Lung (tissue), 12 donors: ENCODE data around the gene CDKN2A. TPM values are rescaled to one million over a fixed set of nuclear protein-coding genes. Genes with fewer than 3 reads are reported as not detected.
A peak's percentile ranks its signal among the peaks of the same experiment; 100 is the strongest.

Experiments used
- ATAC-seq: fragments of 200-7000 bp; cut with Tn5 transposase; one replicate; pipeline ENCODE4 v1.9.1; 2020; ENCODE audit warnings: moderate number of reproducible peaks; ENCODE audit not compliant: insufficient read depth, low FRiP score
- DNase-seq, 3 donors: peaks; one replicate each; pipeline ENCODE4 v3.0.0-alpha.2; 2013 to 2017
- H3K27ac ChIP-seq, 2 donors: one replicate each; pipeline ENCODE4 v1.5.1; 2013; ENCODE audit warnings: mild to moderate bottlenecking in 2 of 2, moderate library complexity in 2 of 2, control low read depth in 1 of 2, inconsistent platforms in 1 of 2, low read depth in 1 of 2, low read length in 1 of 2
- H3K27me3 ChIP-seq, 3 donors: one replicate each; pipeline ENCODE4 v1.5.1; 2013; ENCODE audit warnings: low read length in 2 of 3; ENCODE audit not compliant: control insufficient read depth in 3 of 3, insufficient read depth in 3 of 3
- H3K36me3 ChIP-seq, 4 donors: one replicate each; pipeline ENCODE4 v1.5.1; 2013; ENCODE audit warnings: low read length in 4 of 4, mild to moderate bottlenecking in 1 of 4, moderate library complexity in 1 of 4; ENCODE audit not compliant: control insufficient read depth in 4 of 4, insufficient read depth in 4 of 4
- H3K4me1 ChIP-seq, 5 donors: one replicate each; pipeline ENCODE4 v1.5.1; 2013; ENCODE audit warnings: low read length in 5 of 5, mild to moderate bottlenecking in 2 of 5, moderate library complexity in 1 of 5; ENCODE audit not compliant: control insufficient read depth in 5 of 5, insufficient read depth in 5 of 5
- H3K4me3 ChIP-seq: one replicate; pipeline ENCODE4 v1.5.1; 2013; ENCODE audit warnings: mild to moderate bottlenecking, control low read depth, moderate library complexity
- H3K9ac ChIP-seq, 2 donors: one replicate each; pipeline ENCODE4 v1.5.1; 2013; ENCODE audit warnings: low read length in 2 of 2, control low read depth in 1 of 2; ENCODE audit not compliant: insufficient read depth in 1 of 2
- H3K9me3 ChIP-seq, 4 donors: one replicate each; pipeline ENCODE4 v1.5.1; 2013; ENCODE audit warnings: low read length in 3 of 4, mild to moderate bottlenecking in 1 of 4, moderate library complexity in 1 of 4; ENCODE audit not compliant: control insufficient read depth in 4 of 4, insufficient read depth in 3 of 4
- CTCF ChIP-seq: IDR thresholded peaks from 2 replicates; pipeline ENCODE4 v1.5.1; 2012; ENCODE audit warnings: mild to moderate bottlenecking; ENCODE audit errors: control extremely low read depth, extremely low read depth
- WGBS, 2 donors: extraction: QIAGEN DNeasy Blood & Tissue Kit; methylation state at CpG; one replicate each; pipeline ENCODE4 v1.1.7; 2013; 5-methylcytosine and 5-hydroxymethylcytosine counted together
- polyA plus RNA-seq, 2 donors: library from polyadenylated mRNA; stranded (reverse); fragments of 200-250 nt; gene quantifications; one replicate each; pipeline ENCODE4 v1.2.1, GENCODE V29; 2013
- total RNA-seq, 2 donors: library from RNA; depleted of rRNA in 1 of 2; stranded (reverse); fragments of >200 nt in 1 of 2; gene quantifications; one replicate each; pipeline ENCODE4 v1.2.1, GENCODE V29; 2014 to 2021
- donor health status: control.
- donor health status: control.
- donor health status: Bipolar disorder and iron deficiency.
- donor health status: healthy.
- donor health status: DM: yes; HTN: yes; CAD: no.

CDKN2A gene
- total and polyA plus RNA-seq, 4 donors = 0.54 to 4.8 (median 1.1) TPM

GRCh38 chr9:22037954-22038690 is 43.9 kb upstream of the CDKN2A start:
- Histone ChIP-seq H3K36me3 (no peaks in the 10 kb centered on the region), H3K9me3 (no peaks in the 10 kb centered on the region), H3K27ac (no peak overlapping the region), H3K27me3 (no peaks in the 10 kb centered on the region), H3K4me1 (peaks cover 0 to 6% (median 0%) of the 10 kb centered on the region in 5 donors), H3K4me3 (no peak overlapping the region), H3K9ac (no peak overlapping the region)
- WGBS, 2 donors = 25 to 49% methylated on average over 2 of the region's 2 CpGs
- DNase-seq (peak in 2 of 3 donors; percentile 25 to 53), ATAC-seq (no peak)
- peak; percentile 12 for TF ChIP-seq CTCF

GRCh38 chr9:22036866-22037626 is 42.9 kb upstream of the CDKN2A start:
- no peak overlapping the region for H3K9ac ChIP-seq
- no peaks in the 10 kb centered on the region for H3K9me3 ChIP-seq
- no peak overlapping the region for H3K27ac ChIP-seq
- H3K27me3 ChIP-seq = no peaks in the 10 kb centered on the region
- TF ChIP-seq CTCF = no peak
- DNase-seq (no peak), ATAC-seq (no peak)
- no peak overlapping the region for H3K4me3 ChIP-seq
- peaks cover 0 to 5% (median 0%) of the 10 kb centered on the region in 5 donors for H3K4me1 ChIP-seq
- no peaks in the 10 kb centered on the region for H3K36me3 ChIP-seq
- 65 to 66% methylated on average over 4 of the region's 4 CpGs for WGBS, 2 donors

- H3K9ac ChIP-seq = no peak overlapping the region
- H3K9me3 ChIP-seq = no peaks in the 10 kb centered on the region
- no peak overlapping the region for H3K27ac ChIP-seq
- ATAC-seq (no peak), DNase-seq (no peak)
- no peaks in the 10 kb centered on the region for H3K36me3 ChIP-seq
- peaks cover 0 to 5% (median 0%) of the 10 kb centered on the region in 5 donors for H3K4me1 ChIP-seq
- 72 to 76% methylated on average over 2 of the region's 2 CpGs for WGBS, 2 donors
- H3K27me3 ChIP-seq = no peaks in the 10 kb centered on the region
- no peak for TF ChIP-seq CTCF
- H3K4me3 ChIP-seq = no peak overlapping the region
Observed at GRCh38 chr9:22035591-22036011, 41.4 kb upstream of the CDKN2A start.
